Mesendoderm (in vitro differentiated cells): ENCODE data around the gene KCNQ5.

Source experiments
- DNase-seq: peaks from one replicate; pipeline ENCODE4 v3.0.0; 2013
- H2AK5ac ChIP-seq: 2 replicates; pipeline ENCODE4 v1.6.1; 2013; ENCODE audit warnings: low read length, inconsistent platforms
- H2BK120ac ChIP-seq: 2 replicates; pipeline ENCODE4 v1.6.1; 2013; ENCODE audit warnings: low read depth, mild to moderate bottlenecking, low read length, moderate library complexity, mixed read lengths
- H2BK15ac ChIP-seq: replicated peaks from 2 replicates; pipeline ENCODE4 v1.6.1; 2013; ENCODE audit warnings: low read depth, mild to moderate bottlenecking, moderate library complexity
- H2BK5ac ChIP-seq: 2 replicates; pipeline ENCODE4 v1.6.1; 2013; ENCODE audit warnings: low read length, inconsistent platforms
- H3K18ac ChIP-seq: 2 replicates; pipeline ENCODE4 v1.6.1; 2013; ENCODE audit warnings: mild to moderate bottlenecking, low read length, mixed read lengths
- H3K23ac ChIP-seq: one replicate; pipeline ENCODE4 v1.6.1; 2013; ENCODE audit warnings: low read length
- H3K27ac ChIP-seq: 2 replicates; pipeline ENCODE4 v1.5.1; 2013; ENCODE audit warnings: low read depth, mild to moderate bottlenecking, inconsistent platforms, low read length, moderate library complexity
- H3K27me3 ChIP-seq: 2 replicates; pipeline ENCODE4 v1.6.1; 2013; ENCODE audit warnings: low read length, control low read depth, mild to moderate bottlenecking, inconsistent platforms; ENCODE audit not compliant: insufficient read depth, poor library complexity
- H3K36me3 ChIP-seq: 2 replicates; pipeline ENCODE4 v1.6.1; 2013; ENCODE audit warnings: low read length, inconsistent platforms; ENCODE audit not compliant: control insufficient read depth, insufficient read depth
- H3K4ac ChIP-seq: one replicate; pipeline ENCODE4 v1.6.1; 2013; ENCODE audit warnings: low read depth, mild to moderate bottlenecking, low read length, moderate library complexity
- H3K4me1 ChIP-seq: 2 replicates; pipeline ENCODE4 v1.6.1; 2013; ENCODE audit warnings: low read depth, low read length, inconsistent platforms; ENCODE audit not compliant: control insufficient read depth
- H3K4me2 ChIP-seq: 2 replicates; pipeline ENCODE4 v1.6.1; 2013; ENCODE audit warnings: low read length
- H3K4me3 ChIP-seq: 2 replicates; pipeline ENCODE4 v1.5.1; 2013; ENCODE audit warnings: mild to moderate bottlenecking, low read length
- H3K56ac ChIP-seq: one replicate; pipeline ENCODE4 v1.6.1; 2013; ENCODE audit warnings: low read length
- H3K79me1 ChIP-seq: 2 replicates; pipeline ENCODE4 v1.6.1; 2013; ENCODE audit warnings: low read length, inconsistent platforms
- H3K79me2 ChIP-seq: 2 replicates; pipeline ENCODE4 v1.6.1; 2013; ENCODE audit warnings: mild to moderate bottlenecking, low read length; ENCODE audit not compliant: control insufficient read depth, insufficient read depth
- H3K9ac ChIP-seq: 2 replicates; pipeline ENCODE4 v1.6.1; 2013; ENCODE audit warnings: low read length, inconsistent platforms
- H4K5ac ChIP-seq: one replicate; pipeline ENCODE4 v1.6.1; 2013; ENCODE audit warnings: low read length
- H4K8ac ChIP-seq: one replicate; pipeline ENCODE4 v1.6.1; 2013; ENCODE audit warnings: low read depth, mild to moderate bottlenecking, control low read depth, low read length, moderate library complexity
- WGBS: extraction: QIAGEN DNeasy Blood & Tissue Kit; methylation state at CpG from one replicate; pipeline ENCODE4 v1.1.7; 2013; ENCODE audit warnings: low lambda C conversion rate, missing lambda C conversion rate; ENCODE audit not compliant: insufficient coverage; ENCODE audit errors: extremely low coverage; 5-methylcytosine and 5-hydroxymethylcytosine counted together

KCNQ5 gene

GRCh38 chr6:72911463-72912155, 289.7 kb downstream of the KCNQ5 start:
- H3K27me3 ChIP-seq = no peaks in the 10 kb centered on the region
- H3K4me3 ChIP-seq = no peak overlapping the region
- H2BK5ac ChIP-seq = no peak overlapping the region
- H3K23ac ChIP-seq = no peak overlapping the region
- no peak for DNase-seq
- H2BK120ac ChIP-seq = no peak overlapping the region
- H2BK15ac ChIP-seq = no peak overlapping the region
- H3K9ac ChIP-seq = no peak overlapping the region
- no peak overlapping the region for H4K8ac ChIP-seq
- no peaks in the 10 kb centered on the region for H3K79me1 ChIP-seq
- no CpG with 5 or more reads among the region's 2 CpGs for WGBS
- no peaks in the 10 kb centered on the region for H3K79me2 ChIP-seq
- H3K18ac ChIP-seq = no peak overlapping the region
- no peak overlapping the region for H2AK5ac ChIP-seq
- H3K56ac ChIP-seq = no peak overlapping the region
- H3K4ac ChIP-seq = no peak overlapping the region
- no peak overlapping the region for H3K27ac ChIP-seq
- H3K4me1 ChIP-seq = no peaks in the 10 kb centered on the region
- no peaks in the 10 kb centered on the region for H3K36me3 ChIP-seq
- H3K4me2 ChIP-seq = no peak overlapping the region
- no peak overlapping the region for H4K5ac ChIP-seq

GRCh38 chr6:72913797-72914196, 291.9 kb downstream of the KCNQ5 start:
- H3K9ac ChIP-seq = no peak overlapping the region
- no peak overlapping the region for H3K4me3 ChIP-seq
- no CpG with 5 or more reads among the region's 1 CpG for WGBS
- H3K4ac ChIP-seq = no peak overlapping the region
- H3K23ac ChIP-seq = no peak overlapping the region
- no peak overlapping the region for H2AK5ac ChIP-seq
- no peaks in the 10 kb centered on the region for H3K4me1 ChIP-seq
- H3K27ac ChIP-seq = no peak overlapping the region
- no peaks in the 10 kb centered on the region for H3K79me1 ChIP-seq
- no peak overlapping the region for H3K4me2 ChIP-seq
- H3K56ac ChIP-seq = no peak overlapping the region
- H3K18ac ChIP-seq = no peak overlapping the region
- H2BK120ac ChIP-seq = no peak overlapping the region
- no peak overlapping the region for H2BK5ac ChIP-seq
- H3K27me3 ChIP-seq = no peaks in the 10 kb centered on the region
- H3K79me2 ChIP-seq = no peaks in the 10 kb centered on the region
- H4K8ac ChIP-seq = no peak overlapping the region
- DNase-seq = no peak
- no peak overlapping the region for H2BK15ac ChIP-seq
- no peak overlapping the region for H4K5ac ChIP-seq
- H3K36me3 ChIP-seq = no peaks in the 10 kb centered on the region

DNA sequence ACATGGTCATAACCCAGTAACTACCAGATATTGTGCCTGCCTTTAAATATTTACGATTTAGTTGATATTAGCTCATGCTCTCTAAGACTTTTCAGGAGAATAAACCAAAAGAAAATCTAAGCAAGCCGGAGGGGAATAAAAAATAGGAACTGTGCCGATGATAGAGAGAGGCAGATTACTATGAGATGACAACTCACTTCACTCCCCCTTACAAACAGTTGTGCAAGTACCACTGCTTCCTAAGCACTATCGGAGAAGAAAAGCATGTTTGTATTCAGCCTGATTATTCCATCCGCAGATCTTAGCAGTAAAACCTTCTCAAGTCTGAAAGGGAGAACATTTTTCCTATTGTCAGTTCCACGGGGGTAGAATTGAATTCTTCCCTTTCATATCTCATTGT, 294.4 kb downstream of the KCNQ5 start:
- Histone ChIP-seq H3K4ac (no peak overlapping the region), H3K4me1 (no peaks in the 10 kb centered on the region), H4K8ac (no peak overlapping the region), H3K9ac (no peak overlapping the region), H3K4me2 (no peak overlapping the region), H3K4me3 (no peak overlapping the region), H3K79me1 (no peaks in the 10 kb centered on the region), H3K79me2 (no peaks in the 10 kb centered on the region), H2BK5ac (no peak overlapping the region), H3K27me3 (no peaks in the 10 kb centered on the region), H3K36me3 (no peaks in the 10 kb centered on the region), H2BK120ac (no peak overlapping the region), H2AK5ac (no peak overlapping the region), H3K18ac (no peak overlapping the region), H2BK15ac (no peak overlapping the region), H4K5ac (no peak overlapping the region), H3K27ac (no peak overlapping the region), H3K56ac (no peak overlapping the region), H3K23ac (no peak overlapping the region)
- DNase-seq = no peak
- WGBS = no CpG with 5 or more reads among the region's 6 CpGs

DNA sequence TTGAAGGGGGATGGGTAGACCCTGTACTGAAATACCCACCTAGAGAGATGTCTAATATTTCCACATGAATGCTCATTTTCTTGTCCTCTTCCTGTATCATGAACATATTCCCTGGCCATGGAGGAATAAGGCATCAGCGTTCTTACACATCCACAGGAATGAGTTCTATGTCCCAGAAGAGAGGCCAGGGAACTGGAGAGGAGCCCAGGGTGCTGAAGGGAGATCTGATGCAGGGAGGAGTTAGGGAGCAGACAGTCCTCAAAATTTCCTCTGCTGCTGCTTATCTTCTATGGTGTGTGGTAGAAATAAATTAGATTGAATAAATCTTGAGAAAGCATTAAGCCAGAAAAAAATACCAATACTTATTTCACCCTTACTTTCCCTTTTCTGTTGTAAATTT, 295.0 kb downstream of the KCNQ5 start:
- no peak overlapping the region for H3K4me3 ChIP-seq
- no peak overlapping the region for H3K27ac ChIP-seq
- no peak for DNase-seq
- H3K36me3 ChIP-seq = no peaks in the 10 kb centered on the region
- no peak overlapping the region for H3K23ac ChIP-seq
- no CpG with 5 or more reads among the region's 1 CpG for WGBS
- H3K4ac ChIP-seq = no peak overlapping the region
- no peaks in the 10 kb centered on the region for H3K27me3 ChIP-seq
- no peak overlapping the region for H4K8ac ChIP-seq
- no peaks in the 10 kb centered on the region for H3K79me1 ChIP-seq
- H2BK5ac ChIP-seq = no peak overlapping the region
- H3K9ac ChIP-seq = no peak overlapping the region
- H2BK15ac ChIP-seq = no peak overlapping the region
- H3K4me2 ChIP-seq = no peak overlapping the region
- H3K56ac ChIP-seq = no peak overlapping the region
- H3K18ac ChIP-seq = no peak overlapping the region
- H2AK5ac ChIP-seq = no peak overlapping the region
- H3K79me2 ChIP-seq = no peaks in the 10 kb centered on the region
- H3K4me1 ChIP-seq = no peaks in the 10 kb centered on the region
- H2BK120ac ChIP-seq = no peak overlapping the region
- no peak overlapping the region for H4K5ac ChIP-seq

GRCh38 chr6:72922401-72922800, 300.5 kb downstream of the KCNQ5 start:
- Histone ChIP-seq H3K79me2 (no peaks in the 10 kb centered on the region), H3K18ac (no peak overlapping the region), H3K36me3 (no peaks in the 10 kb centered on the region), H3K4me1 (no peaks in the 10 kb centered on the region), H3K9ac (no peak overlapping the region), H2BK5ac (no peak overlapping the region), H3K4ac (no peak overlapping the region), H3K23ac (no peak overlapping the region), H2AK5ac (no peak overlapping the region), H3K79me1 (no peaks in the 10 kb centered on the region), H3K4me3 (no peak overlapping the region), H3K27me3 (no peaks in the 10 kb centered on the region), H4K8ac (no peak overlapping the region), H3K27ac (no peak overlapping the region), H2BK15ac (no peak overlapping the region), H2BK120ac (no peak overlapping the region), H3K4me2 (no peak overlapping the region), H4K5ac (no peak overlapping the region), H3K56ac (no peak overlapping the region)
- DNase-seq = no peak
- no CpG with 5 or more reads among the region's 1 CpG for WGBS

GRCh38 chr6:72925136-72925535, 303.3 kb downstream of the KCNQ5 start:
- H3K9ac ChIP-seq = no peak overlapping the region
- no peak overlapping the region for H4K5ac ChIP-seq
- no peak for DNase-seq
- no peaks in the 10 kb centered on the region for H3K79me1 ChIP-seq
- H3K27me3 ChIP-seq = no peaks in the 10 kb centered on the region
- no peaks in the 10 kb centered on the region for H3K4me1 ChIP-seq
- H3K79me2 ChIP-seq = no peaks in the 10 kb centered on the region
- H3K4me2 ChIP-seq = no peak overlapping the region
- H2BK120ac ChIP-seq = no peak overlapping the region
- H4K8ac ChIP-seq = no peak overlapping the region
- no peak overlapping the region for H2BK5ac ChIP-seq
- H3K4me3 ChIP-seq = no peak overlapping the region
- no peak overlapping the region for H3K4ac ChIP-seq
- H3K36me3 ChIP-seq = no peaks in the 10 kb centered on the region
- no peak overlapping the region for H3K18ac ChIP-seq
- no peak overlapping the region for H3K23ac ChIP-seq
- H2BK15ac ChIP-seq = no peak overlapping the region
- H2AK5ac ChIP-seq = no peak overlapping the region
- H3K56ac ChIP-seq = no peak overlapping the region
- no peak overlapping the region for H3K27ac ChIP-seq
